Measurements from ENCODE around the gene RBBP8NL. TPM values are rescaled to one million over a fixed set of nuclear protein-coding genes. Genes with fewer than 3 reads are reported as not detected.

The RBBP8NL gene
- total RNA-seq, 1 experiment from 2014 or later, result 1.5 TPM

DNA sequence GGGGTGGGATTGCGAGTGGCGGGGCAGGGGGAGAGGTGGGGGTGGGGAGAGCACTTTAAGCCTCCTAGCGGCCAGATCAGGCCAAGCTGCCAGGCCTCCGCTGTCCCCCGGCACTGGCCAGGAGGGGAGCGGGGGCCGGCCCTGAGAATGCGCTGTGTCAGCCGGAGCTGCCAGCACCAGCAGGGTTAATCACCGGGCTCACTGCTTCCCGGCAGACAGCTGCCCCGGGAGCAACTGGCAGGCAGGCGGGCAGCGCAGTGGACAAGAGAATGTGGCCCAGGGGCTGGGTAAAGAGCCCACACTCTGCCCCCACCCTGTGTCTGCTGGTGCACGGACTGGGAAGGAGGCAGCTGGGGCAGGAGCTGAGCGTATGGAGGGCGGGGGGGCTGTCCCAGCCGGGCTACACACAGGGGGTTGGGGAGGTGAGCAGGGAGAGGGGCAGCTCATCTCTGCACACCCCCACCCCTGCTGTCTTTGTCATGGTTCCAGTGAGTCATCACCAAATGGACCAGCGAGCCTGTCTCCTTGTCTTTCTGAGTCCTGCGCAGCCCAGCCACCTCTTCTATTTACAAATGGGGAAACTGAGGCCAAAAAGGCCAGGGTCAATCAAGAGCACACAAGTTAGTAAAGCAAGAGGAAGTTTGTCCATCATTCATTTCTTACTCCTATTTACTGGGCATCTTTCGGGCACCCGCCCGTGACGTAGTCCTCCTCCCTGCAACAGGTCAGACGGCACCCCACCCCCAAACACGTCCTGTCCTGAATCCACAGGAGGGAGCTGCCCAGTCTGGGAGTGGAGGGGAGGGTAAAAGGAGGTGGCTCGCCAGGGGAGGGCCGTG is 58.1 kb downstream of the RBBP8NL start (continued):
- TF ChIP-seq, protein P1, sequence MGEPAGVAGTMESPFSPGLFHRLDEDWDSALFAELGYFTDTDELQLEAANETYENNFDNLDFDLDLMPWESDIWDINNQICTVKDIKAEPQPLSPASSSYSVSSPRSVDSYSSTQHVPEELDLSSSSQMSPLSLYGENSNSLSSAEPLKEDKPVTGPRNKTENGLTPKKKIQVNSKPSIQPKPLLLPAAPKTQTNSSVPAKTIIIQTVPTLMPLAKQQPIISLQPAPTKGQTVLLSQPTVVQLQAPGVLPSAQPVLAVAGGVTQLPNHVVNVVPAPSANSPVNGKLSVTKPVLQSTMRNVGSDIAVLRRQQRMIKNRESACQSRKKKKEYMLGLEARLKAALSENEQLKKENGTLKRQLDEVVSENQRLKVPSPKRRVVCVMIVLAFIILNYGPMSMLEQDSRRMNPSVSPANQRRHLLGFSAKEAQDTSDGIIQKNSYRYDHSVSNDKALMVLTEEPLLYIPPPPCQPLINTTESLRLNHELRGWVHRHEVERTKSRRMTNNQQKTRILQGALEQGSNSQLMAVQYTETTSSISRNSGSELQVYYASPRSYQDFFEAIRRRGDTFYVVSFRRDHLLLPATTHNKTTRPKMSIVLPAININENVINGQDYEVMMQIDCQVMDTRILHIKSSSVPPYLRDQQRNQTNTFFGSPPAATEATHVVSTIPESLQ (CRISPR knock-in tag; IDR thresholded peaks at IDR 0.05), result no peak
- TF ChIP-seq, protein P2, sequence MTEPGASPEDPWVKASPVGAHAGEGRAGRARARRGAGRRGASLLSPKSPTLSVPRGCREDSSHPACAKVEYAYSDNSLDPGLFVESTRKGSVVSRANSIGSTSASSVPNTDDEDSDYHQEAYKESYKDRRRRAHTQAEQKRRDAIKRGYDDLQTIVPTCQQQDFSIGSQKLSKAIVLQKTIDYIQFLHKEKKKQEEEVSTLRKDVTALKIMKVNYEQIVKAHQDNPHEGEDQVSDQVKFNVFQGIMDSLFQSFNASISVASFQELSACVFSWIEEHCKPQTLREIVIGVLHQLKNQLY (CRISPR knock-in tag; IDR thresholded peaks at IDR 0.05), result no peak
- TF ChIP-seq ZNF416 (CRISPR knock-in tag; IDR thresholded peaks at IDR 0.05) (no peak), GABPB1 (CRISPR knock-in tag; IDR thresholded peaks at IDR 0.05) (peak; percentile 22; the same call in 1 of the 2 replicates), ELF4 (CRISPR knock-in tag; IDR thresholded peaks at IDR 0.05; ENCODE audit: low read depth) (no peak), ZNF232 (CRISPR knock-in tag; IDR thresholded peaks at IDR 0.05) (no peak; the same call in 1 of the 2 replicates), SMAD4 (CRISPR knock-in tag; IDR thresholded peaks at IDR 0.05) (no peak), HMGA2 (CRISPR knock-in tag; IDR thresholded peaks at IDR 0.05) (no peak), ETV6 (CRISPR knock-in tag; IDR thresholded peaks at IDR 0.05) (no peak), RELA (CRISPR knock-in tag; IDR thresholded peaks at IDR 0.05; ENCODE audit: borderline replicate concordance) (no peak), NFYB (CRISPR knock-in tag; conservative IDR thresholded peaks at IDR 0.05; ENCODE audit: low read depth) (no peak), FOXK1 (CRISPR knock-in tag; IDR thresholded peaks at IDR 0.05) (no peak), JAZF1 (CRISPR knock-in tag; IDR thresholded peaks at IDR 0.05) (no peak), IRF2 (CRISPR knock-in tag; IDR thresholded peaks at IDR 0.05; ENCODE audit: borderline replicate concordance, low read depth) (no peak), ZNF219 (CRISPR knock-in tag; IDR thresholded peaks at IDR 0.05; ENCODE audit: borderline replicate concordance) (no peak), MXD4 (CRISPR knock-in tag; IDR thresholded peaks at IDR 0.05; ENCODE audit: borderline replicate concordance) (no peak), CREM (CRISPR knock-in tag; IDR thresholded peaks at IDR 0.05) (no peak), SP1 (CRISPR knock-in tag; conservative IDR thresholded peaks at IDR 0.05) (peak; percentile 29; the same call in 1 of the 2 replicates), CREB1 (CRISPR knock-in tag; IDR thresholded peaks at IDR 0.05) (no peak), OVOL2 (CRISPR knock-in tag; IDR thresholded peaks at IDR 0.05; ENCODE audit: borderline replicate concordance) (no peak)
- TF ChIP-seq, protein P3, sequence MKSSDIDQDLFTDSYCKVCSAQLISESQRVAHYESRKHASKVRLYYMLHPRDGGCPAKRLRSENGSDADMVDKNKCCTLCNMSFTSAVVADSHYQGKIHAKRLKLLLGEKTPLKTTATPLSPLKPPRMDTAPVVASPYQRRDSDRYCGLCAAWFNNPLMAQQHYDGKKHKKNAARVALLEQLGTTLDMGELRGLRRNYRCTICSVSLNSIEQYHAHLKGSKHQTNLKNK (CRISPR knock-in tag; IDR thresholded peaks at IDR 0.05), result no peak
- TF ChIP-seq, protein P4, sequence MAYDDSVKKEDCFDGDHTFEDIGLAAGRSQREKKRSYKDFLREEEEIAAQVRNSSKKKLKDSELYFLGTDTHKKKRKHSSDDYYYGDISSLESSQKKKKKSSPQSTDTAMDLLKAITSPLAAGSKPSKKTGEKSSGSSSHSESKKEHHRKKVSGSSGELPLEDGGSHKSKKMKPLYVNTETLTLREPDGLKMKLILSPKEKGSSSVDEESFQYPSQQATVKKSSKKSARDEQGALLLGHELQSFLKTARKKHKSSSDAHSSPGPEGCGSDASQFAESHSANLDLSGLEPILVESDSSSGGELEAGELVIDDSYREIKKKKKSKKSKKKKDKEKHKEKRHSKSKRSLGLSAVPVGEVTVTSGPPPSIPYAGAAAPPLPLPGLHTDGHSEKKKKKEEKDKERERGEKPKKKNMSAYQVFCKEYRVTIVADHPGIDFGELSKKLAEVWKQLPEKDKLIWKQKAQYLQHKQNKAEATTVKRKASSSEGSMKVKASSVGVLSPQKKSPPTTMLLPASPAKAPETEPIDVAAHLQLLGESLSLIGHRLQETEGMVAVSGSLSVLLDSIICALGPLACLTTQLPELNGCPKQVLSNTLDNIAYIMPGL (CRISPR knock-in tag; IDR thresholded peaks at IDR 0.05), result no peak
- TF ChIP-seq, protein P5, sequence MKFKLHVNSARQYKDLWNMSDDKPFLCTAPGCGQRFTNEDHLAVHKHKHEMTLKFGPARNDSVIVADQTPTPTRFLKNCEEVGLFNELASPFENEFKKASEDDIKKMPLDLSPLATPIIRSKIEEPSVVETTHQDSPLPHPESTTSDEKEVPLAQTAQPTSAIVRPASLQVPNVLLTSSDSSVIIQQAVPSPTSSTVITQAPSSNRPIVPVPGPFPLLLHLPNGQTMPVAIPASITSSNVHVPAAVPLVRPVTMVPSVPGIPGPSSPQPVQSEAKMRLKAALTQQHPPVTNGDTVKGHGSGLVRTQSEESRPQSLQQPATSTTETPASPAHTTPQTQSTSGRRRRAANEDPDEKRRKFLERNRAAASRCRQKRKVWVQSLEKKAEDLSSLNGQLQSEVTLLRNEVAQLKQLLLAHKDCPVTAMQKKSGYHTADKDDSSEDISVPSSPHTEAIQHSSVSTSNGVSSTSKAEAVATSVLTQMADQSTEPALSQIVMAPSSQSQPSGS (CRISPR knock-in tag; IDR thresholded peaks at IDR 0.05; ENCODE audit: borderline replicate concordance, low read depth), result no peak
- TF ChIP-seq, protein P6, sequence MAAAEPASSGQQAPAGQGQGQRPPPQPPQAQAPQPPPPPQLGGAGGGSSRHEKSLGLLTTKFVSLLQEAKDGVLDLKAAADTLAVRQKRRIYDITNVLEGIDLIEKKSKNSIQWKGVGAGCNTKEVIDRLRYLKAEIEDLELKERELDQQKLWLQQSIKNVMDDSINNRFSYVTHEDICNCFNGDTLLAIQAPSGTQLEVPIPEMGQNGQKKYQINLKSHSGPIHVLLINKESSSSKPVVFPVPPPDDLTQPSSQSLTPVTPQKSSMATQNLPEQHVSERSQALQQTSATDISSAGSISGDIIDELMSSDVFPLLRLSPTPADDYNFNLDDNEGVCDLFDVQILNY (CRISPR knock-in tag; IDR thresholded peaks at IDR 0.05), result no peak
- TF ChIP-seq, protein P7, sequence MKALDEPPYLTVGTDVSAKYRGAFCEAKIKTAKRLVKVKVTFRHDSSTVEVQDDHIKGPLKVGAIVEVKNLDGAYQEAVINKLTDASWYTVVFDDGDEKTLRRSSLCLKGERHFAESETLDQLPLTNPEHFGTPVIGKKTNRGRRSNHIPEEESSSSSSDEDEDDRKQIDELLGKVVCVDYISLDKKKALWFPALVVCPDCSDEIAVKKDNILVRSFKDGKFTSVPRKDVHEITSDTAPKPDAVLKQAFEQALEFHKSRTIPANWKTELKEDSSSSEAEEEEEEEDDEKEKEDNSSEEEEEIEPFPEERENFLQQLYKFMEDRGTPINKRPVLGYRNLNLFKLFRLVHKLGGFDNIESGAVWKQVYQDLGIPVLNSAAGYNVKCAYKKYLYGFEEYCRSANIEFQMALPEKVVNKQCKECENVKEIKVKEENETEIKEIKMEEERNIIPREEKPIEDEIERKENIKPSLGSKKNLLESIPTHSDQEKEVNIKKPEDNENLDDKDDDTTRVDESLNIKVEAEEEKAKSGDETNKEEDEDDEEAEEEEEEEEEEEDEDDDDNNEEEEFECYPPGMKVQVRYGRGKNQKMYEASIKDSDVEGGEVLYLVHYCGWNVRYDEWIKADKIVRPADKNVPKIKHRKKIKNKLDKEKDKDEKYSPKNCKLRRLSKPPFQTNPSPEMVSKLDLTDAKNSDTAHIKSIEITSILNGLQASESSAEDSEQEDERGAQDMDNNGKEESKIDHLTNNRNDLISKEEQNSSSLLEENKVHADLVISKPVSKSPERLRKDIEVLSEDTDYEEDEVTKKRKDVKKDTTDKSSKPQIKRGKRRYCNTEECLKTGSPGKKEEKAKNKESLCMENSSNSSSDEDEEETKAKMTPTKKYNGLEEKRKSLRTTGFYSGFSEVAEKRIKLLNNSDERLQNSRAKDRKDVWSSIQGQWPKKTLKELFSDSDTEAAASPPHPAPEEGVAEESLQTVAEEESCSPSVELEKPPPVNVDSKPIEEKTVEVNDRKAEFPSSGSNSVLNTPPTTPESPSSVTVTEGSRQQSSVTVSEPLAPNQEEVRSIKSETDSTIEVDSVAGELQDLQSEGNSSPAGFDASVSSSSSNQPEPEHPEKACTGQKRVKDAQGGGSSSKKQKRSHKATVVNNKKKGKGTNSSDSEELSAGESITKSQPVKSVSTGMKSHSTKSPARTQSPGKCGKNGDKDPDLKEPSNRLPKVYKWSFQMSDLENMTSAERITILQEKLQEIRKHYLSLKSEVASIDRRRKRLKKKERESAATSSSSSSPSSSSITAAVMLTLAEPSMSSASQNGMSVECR (CRISPR knock-in tag; IDR thresholded peaks at IDR 0.05; ENCODE audit: borderline replicate concordance), result no peak
- TF ChIP-seq, protein P8, sequence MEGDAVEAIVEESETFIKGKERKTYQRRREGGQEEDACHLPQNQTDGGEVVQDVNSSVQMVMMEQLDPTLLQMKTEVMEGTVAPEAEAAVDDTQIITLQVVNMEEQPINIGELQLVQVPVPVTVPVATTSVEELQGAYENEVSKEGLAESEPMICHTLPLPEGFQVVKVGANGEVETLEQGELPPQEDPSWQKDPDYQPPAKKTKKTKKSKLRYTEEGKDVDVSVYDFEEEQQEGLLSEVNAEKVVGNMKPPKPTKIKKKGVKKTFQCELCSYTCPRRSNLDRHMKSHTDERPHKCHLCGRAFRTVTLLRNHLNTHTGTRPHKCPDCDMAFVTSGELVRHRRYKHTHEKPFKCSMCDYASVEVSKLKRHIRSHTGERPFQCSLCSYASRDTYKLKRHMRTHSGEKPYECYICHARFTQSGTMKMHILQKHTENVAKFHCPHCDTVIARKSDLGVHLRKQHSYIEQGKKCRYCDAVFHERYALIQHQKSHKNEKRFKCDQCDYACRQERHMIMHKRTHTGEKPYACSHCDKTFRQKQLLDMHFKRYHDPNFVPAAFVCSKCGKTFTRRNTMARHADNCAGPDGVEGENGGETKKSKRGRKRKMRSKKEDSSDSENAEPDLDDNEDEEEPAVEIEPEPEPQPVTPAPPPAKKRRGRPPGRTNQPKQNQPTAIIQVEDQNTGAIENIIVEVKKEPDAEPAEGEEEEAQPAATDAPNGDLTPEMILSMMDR (IDR thresholded peaks at IDR 0.05), result peak; percentile 47

Measured in WTC11 (cell line).